ENCODE measurements around the gene ZAP70.

- TF ChIP-seq CTCF (IDR thresholded peaks at IDR 0.05 in 2 of 3, conservative IDR thresholded peaks at IDR 0.05 in 1 of 3; ENCODE audit: control insufficient read depth in 2 of 3, extremely low read depth in 1 of 3, insufficient read depth in 1 of 3, low read depth in 3 of 3, low read length in 3 of 3): no peak
- no peak for TF ChIP-seq ELK1 (IDR thresholded peaks at IDR 0.05; ENCODE audit: low read depth, low read length)
- no peak for TF ChIP-seq POLR2AphosphoS5 (IDR thresholded peaks at IDR 0.05; ENCODE audit: low read length)
- TF ChIP-seq ATF7 (IDR thresholded peaks at IDR 0.05; ENCODE audit: low read depth): no peak
- TF ChIP-seq MXI1 (IDR thresholded peaks at IDR 0.05; ENCODE audit: low read depth, low read length): no peak
- TF ChIP-seq SP1 (IDR thresholded peaks at IDR 0.05; ENCODE audit: low read depth, low read length): no peak
- no peak for TF ChIP-seq SIX5 (IDR thresholded peaks at IDR 0.05; ENCODE audit: low read depth, low read length, severe bottlenecking)
- no peak for TF ChIP-seq RBBP5 (conservative IDR thresholded peaks at IDR 0.05)
- no peak for TF ChIP-seq HDAC6 (IDR thresholded peaks at IDR 0.05; ENCODE audit: unreplicated experiment)
- no peak for TF ChIP-seq POLR2A (IDR thresholded peaks at IDR 0.05; ENCODE audit: low read depth, low read length)
These were observed 12.2 kb upstream of the ZAP70 start for GRCh38 chr2:97701186-97701585.
